Right atrium auricular region (tissue), 2 donors: ENCODE results near the gene RPTOR. TPM values are rescaled to one million over a fixed set of nuclear protein-coding genes. Genes with fewer than 3 reads are reported as not detected.

Source experiments
- DNase-seq: peaks from one replicate; pipeline ENCODE4 v3.0.0-alpha.2; 2019; ENCODE audit warnings: low spot score
- H3K27ac ChIP-seq, 2 donors: fragments of 200-600 bp; sonication (generic); 1 replicate in 1 of 2; 2 replicates in 1 of 2; pipeline ENCODE4 v1.5.1; 2016 to 2019
- H3K27me3 ChIP-seq, 2 donors: fragments of 200-600 bp; sonication (generic); one replicate each; pipeline versions ENCODE4 v1.5.1 to v1.6.0; 2017 to 2019
- H3K36me3 ChIP-seq: fragments of 200-600 bp; sonication (generic); one replicate; pipeline ENCODE4 v1.5.1; 2016
- H3K4me1 ChIP-seq, 2 donors: fragments of 200-600 bp; sonication (generic); one replicate each; pipeline versions ENCODE4 v1.5.1 to v1.6.0; 2017 to 2019
- H3K4me3 ChIP-seq, 2 donors: fragments of 200-600 bp; sonication (generic); 1 replicate in 1 of 2; 2 replicates in 1 of 2; pipeline ENCODE4 v1.5.1; 2017 to 2019; ENCODE audit warnings: mild to moderate bottlenecking in 1 of 2, moderate library complexity in 1 of 2
- H3K9me3 ChIP-seq, 2 donors: fragments of 200-600 bp; sonication (generic); one replicate each; pipeline ENCODE4 v1.5.1; 2019
- total RNA-seq, 2 donors: library from RNA; depleted of rRNA; stranded (reverse); fragments of >200 nt; gene quantifications; one replicate each; pipeline ENCODE4 v1.1.0, GENCODE V29; 2016
- TF ChIP-seq, protein P1 (sequence below), 2 donors: fragments of 200-600 bp; sonication (generic); IDR thresholded peaks; one replicate each; pipeline ENCODE4 v1.5.1; 2019; ENCODE audit warnings: antibody characterized with exemption in 2 of 2

The RPTOR gene
- total RNA-seq, 2 donors from 2014 or later: 19.9 to 22.6 TPM

DNA sequence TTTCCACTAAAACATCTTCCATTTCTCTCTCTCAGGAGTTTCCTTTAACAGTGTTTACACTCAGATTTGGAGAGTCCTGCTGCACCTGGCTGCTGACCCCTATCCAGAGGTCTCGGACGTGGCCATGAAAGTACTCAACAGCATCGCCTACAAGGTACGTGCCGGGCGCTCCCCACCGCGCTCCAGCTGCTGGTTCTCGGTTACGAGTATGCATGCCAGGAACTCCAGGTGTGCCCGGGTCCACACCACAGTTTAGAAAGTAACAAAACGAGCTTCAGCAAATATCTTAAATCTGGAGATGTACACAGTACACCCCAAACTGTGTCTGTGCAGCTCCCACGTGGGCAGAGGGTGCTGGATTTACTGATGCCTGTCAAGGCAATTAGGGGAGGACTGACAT, 364.1 kb downstream of the RPTOR start:
- Histone ChIP-seq H3K9me3 (no peaks in the 10 kb centered on the region), H3K27ac (no peak overlapping the region), H3K4me3 (no peak overlapping the region), H3K27me3 (no peaks in the 10 kb centered on the region), H3K36me3 (peaks cover 7% of the 10 kb centered on the region), H3K4me1 (no peaks in the 10 kb centered on the region)
- DNase-seq: no peak
- TF ChIP-seq, protein P1, sequence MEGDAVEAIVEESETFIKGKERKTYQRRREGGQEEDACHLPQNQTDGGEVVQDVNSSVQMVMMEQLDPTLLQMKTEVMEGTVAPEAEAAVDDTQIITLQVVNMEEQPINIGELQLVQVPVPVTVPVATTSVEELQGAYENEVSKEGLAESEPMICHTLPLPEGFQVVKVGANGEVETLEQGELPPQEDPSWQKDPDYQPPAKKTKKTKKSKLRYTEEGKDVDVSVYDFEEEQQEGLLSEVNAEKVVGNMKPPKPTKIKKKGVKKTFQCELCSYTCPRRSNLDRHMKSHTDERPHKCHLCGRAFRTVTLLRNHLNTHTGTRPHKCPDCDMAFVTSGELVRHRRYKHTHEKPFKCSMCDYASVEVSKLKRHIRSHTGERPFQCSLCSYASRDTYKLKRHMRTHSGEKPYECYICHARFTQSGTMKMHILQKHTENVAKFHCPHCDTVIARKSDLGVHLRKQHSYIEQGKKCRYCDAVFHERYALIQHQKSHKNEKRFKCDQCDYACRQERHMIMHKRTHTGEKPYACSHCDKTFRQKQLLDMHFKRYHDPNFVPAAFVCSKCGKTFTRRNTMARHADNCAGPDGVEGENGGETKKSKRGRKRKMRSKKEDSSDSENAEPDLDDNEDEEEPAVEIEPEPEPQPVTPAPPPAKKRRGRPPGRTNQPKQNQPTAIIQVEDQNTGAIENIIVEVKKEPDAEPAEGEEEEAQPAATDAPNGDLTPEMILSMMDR (IDR thresholded peaks at IDR 0.05): no peak

DNA sequence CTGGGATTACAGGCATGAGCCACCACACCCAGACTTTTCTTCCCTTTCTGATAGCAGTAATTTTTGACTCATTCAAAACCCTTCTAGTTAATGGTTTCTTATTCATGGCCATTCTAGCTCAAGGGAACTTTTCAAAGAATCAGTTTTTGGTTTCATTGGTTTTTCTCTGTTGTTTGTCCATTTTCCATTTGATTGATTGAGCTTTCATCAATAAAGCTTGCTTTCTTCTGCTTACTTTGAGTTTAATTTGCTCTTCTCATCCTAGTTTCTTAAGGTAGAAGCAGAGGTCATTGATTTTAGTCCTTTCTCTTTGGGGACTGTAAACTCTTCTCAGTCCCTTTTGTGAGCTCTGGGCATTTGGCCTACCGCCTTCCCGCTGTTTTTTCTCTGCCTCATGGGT, 365.0 kb downstream of the RPTOR start:
- no peaks in the 10 kb centered on the region for H3K27me3 ChIP-seq
- TF ChIP-seq, protein P1 (IDR thresholded peaks at IDR 0.05): no peak
- H3K9me3 ChIP-seq: no peaks in the 10 kb centered on the region
- peaks cover 7% of the 10 kb centered on the region for H3K36me3 ChIP-seq
- H3K4me3 ChIP-seq: no peak overlapping the region
- no peak for DNase-seq
- H3K4me1 ChIP-seq: no peaks in the 10 kb centered on the region
- no peak overlapping the region for H3K27ac ChIP-seq

DNA sequence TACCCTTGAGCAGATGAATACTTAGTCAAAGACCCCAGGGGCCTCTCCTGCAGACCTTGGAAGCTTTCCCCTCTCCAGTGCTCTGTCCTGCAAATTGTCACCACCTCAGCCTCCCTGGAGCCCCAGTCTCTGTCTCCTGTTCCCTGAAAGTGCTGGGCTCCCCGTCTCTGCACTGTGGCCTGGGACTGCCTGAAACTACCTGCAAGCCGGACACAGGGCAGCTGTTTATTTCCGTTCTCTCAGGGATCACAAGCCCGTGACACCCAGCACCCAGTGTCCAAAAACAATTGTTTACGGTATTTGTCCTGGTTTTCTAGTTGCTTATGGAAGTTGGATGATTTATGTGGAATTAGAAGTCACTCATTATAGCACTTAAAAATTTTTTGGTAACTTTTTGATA, 365.4 kb downstream of the RPTOR start:
- Histone ChIP-seq H3K36me3 (peaks cover 7% of the 10 kb centered on the region), H3K27ac (no peak overlapping the region), H3K4me3 (no peak overlapping the region), H3K4me1 (no peaks in the 10 kb centered on the region), H3K9me3 (no peaks in the 10 kb centered on the region), H3K27me3 (no peaks in the 10 kb centered on the region)
- TF ChIP-seq, protein P1 (IDR thresholded peaks at IDR 0.05): no peak
- DNase-seq: no peak

DNA sequence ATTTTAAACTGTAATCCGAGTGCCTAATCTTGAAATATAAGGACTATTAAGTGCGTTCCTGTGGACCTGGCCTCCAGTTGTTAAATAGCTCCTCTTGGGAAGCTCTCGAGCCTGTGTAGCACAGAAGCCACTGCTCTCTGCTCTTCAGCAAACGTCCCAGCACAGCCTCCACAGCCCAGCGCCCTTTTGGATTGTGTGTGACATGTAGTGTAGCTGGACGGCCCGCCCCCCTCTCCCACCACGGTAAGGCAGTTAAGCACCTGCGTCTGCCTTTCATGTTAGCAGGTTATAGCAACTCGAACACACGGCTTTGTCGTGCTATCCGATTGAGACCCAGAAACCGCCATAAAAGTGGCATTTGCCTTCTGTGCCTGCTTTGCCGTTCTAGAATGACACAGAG, 367.8 kb downstream of the RPTOR start:
- Histone ChIP-seq H3K36me3 (peaks cover 8% of the 10 kb centered on the region), H3K4me3 (no peak overlapping the region), H3K27me3 (no peaks in the 10 kb centered on the region), H3K9me3 (no peaks in the 10 kb centered on the region), H3K27ac (no peak overlapping the region), H3K4me1 (no peaks in the 10 kb centered on the region)
- DNase-seq: no peak
- TF ChIP-seq, protein P1 (IDR thresholded peaks at IDR 0.05): no peak

DNA sequence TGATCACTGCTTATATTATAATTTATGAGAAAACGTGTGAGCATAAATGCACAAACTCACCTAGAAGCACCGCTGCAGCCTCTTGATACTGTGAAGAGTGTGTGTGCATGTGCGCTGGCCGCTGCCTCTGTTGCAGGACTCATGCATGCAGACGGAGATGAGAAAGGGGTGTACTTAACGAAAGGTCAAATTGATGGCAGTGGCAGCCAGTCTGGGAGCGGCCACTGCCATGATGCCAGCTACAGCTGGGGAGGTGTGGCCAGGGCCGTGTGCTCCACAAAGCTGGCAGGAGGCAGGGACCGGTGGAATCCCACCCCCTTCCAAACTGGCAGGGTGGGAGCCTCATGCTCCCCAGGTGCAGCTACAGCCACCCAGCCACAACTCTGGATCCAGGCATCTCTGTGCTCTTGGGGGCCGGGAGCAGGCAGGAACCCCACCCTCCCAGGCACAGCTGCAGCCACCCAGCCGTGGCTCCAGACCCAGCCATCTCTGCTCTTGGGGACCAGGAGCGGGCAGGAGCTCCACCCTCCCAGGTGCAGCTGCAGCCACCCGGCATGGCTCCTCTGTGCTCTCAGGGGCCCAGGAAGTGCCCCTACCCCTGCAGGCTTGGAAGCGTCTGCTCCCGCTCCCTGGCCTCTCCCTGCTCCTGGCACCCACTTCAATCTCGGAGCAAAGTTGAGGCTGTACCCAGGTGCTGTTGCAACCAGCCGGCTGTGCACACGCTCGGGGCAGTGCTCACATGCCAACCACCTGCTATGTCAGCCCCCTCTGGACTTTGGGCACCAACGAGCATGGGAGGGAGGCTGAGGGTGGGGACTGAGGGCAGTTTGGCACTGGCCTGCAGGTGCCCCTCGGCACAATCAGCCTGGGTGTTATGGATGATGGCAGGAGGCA, 369.5 kb downstream of the RPTOR start:
- TF ChIP-seq, protein P1 (IDR thresholded peaks at IDR 0.05): no peak
- peaks cover 13% of the 10 kb centered on the region for H3K36me3 ChIP-seq
- no peaks in the 10 kb centered on the region for H3K27me3 ChIP-seq
- H3K4me1 ChIP-seq: peaks cover 0 to 8% of the 10 kb centered on the region in 2 donors
- no peak for DNase-seq
- no peak overlapping the region for H3K27ac ChIP-seq
- H3K9me3 ChIP-seq: no peaks in the 10 kb centered on the region
- no peak overlapping the region for H3K4me3 ChIP-seq
